Measurements from ENCODE around the gene TIMM13.

TIMM13 gene

DNA sequence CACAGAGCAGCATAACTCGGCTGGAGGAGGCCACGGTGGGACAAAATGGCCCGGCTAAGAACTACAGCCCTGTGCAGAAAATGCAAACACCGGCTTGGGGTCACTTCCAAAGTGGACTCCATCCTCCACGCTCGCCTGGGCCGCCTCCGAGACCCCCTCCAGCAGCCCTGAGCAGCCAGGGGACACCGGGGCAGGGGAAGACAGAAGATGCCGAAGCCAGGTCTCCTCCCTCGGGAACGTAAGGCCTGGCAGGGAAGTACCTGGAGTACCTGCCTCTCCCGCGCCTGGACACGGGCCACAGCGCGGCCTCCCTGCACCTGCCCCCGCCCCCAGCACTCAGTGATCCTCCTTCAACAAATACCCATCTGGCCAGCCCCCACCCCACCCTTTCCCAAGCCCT lies 24.4 kb upstream of the TIMM13 start:
- in situ Hi-C loops (cut with HindIII; ENCODE audit: low pct_unique_long_range_greater_than_20kb, low sequenced_read_pairs) = no loop called here
- no peak for DNase-seq (ENCODE audit: low read depth in 1 of 2, low spot score in 1 of 2)
- TF ChIP-seq JUND (IDR thresholded peaks at IDR 0.05; ENCODE audit: low read depth) = no peak

GRCh38 chr19:2451138-2451537 lies 23.8 kb upstream of the TIMM13 start:
- in situ Hi-C loops (cut with HindIII; ENCODE audit: low pct_unique_long_range_greater_than_20kb, low sequenced_read_pairs) = no loop called here
- no peak for DNase-seq (ENCODE audit: low read depth in 1 of 2, low spot score in 1 of 2)
- TF ChIP-seq JUND (IDR thresholded peaks at IDR 0.05; ENCODE audit: low read depth) = no peak

GRCh38 chr19:2449019-2449418 lies 21.6 kb upstream of the TIMM13 start:
- in situ Hi-C loops (cut with HindIII; ENCODE audit: low pct_unique_long_range_greater_than_20kb, low sequenced_read_pairs) = no loop called here

DNA sequence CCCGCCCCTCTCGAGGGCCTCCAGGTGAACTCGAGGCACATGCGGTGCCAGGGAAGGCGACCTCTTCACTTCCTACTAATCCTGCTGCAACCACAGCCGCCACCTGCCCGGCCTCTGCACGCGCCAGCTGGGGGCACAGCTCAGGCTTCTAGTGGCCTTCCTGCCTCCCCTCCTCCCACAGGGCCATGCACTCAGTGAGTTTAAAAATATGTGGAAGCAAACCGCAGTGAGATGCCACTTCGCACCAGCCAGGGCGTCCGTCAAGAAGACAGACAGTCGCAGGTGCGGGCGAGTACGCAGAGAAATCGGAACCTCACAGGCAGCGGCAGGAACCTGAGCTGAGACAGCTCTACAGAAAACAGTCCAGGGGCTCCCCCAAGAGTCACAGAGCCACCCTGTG lies 19.0 kb upstream of the TIMM13 start:
- no peak for TF ChIP-seq JUND (IDR thresholded peaks at IDR 0.05; ENCODE audit: low read depth)
- DNase-seq (ENCODE audit: low read depth in 1 of 2, low spot score in 1 of 2) = no peak
- in situ Hi-C loops (cut with HindIII; ENCODE audit: low pct_unique_long_range_greater_than_20kb, low sequenced_read_pairs) = no loop called here

More at GRCh38 chr19:2449019-2449418, 21.6 kb upstream of the TIMM13 start:
- no peak for TF ChIP-seq JUND (IDR thresholded peaks at IDR 0.05; ENCODE audit: low read depth)
- DNase-seq (ENCODE audit: low read depth in 1 of 2, low spot score in 1 of 2) = no peak

- no peak for TF ChIP-seq JUND (IDR thresholded peaks at IDR 0.05; ENCODE audit: low read depth)
- no peak for DNase-seq (ENCODE audit: low read depth in 1 of 2, low spot score in 1 of 2)
These were observed 17.0 kb upstream of the TIMM13 start for GRCh38 chr19:2444251-2445002.

GRCh38 chr19:2443785-2444182 lies 16.4 kb upstream of the TIMM13 start:
- TF ChIP-seq JUND (IDR thresholded peaks at IDR 0.05; ENCODE audit: low read depth) = no peak
- no peak for DNase-seq (ENCODE audit: low read depth in 1 of 2, low spot score in 1 of 2)
- in situ Hi-C loops (cut with HindIII; ENCODE audit: low pct_unique_long_range_greater_than_20kb, low sequenced_read_pairs) = no loop called here

More at GRCh38 chr19:2444251-2445002, 17.0 kb upstream of the TIMM13 start:
- in situ Hi-C loops (cut with HindIII; ENCODE audit: low pct_unique_long_range_greater_than_20kb, low sequenced_read_pairs) = no loop called here

DNA sequence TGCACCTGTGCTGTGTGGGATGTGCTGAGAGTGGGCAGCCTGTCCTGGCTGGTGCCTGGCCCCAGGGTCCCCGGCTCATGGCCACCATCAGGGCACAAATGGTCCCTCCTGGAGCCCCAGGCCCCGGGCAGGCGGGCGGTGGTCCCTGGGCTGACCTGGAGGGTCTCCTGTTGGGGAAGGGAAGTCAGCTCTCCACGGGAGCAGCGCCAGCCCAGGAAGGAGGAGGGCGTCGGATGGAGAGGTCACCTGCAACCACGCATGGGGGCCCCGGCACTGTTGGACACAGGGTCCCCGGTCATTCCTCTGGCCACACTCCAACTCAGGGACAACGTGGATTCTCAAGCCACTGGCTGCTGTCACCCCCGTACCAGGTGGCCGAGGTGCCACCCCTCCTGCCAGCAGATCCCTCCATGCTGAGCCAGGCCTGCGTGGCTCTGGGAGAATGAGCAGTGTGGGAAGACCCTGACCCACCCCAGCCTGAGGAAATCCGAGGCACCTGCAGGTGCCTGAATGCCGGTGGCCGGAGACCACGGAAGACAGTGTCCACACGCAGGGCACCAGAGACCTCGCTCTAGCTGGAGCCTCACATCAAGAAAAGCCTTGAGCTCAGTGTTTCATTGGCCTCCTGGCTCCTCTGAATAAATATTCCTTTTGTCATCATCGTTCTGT lies 15.9 kb upstream of the TIMM13 start:
- TF ChIP-seq JUND (IDR thresholded peaks at IDR 0.05; ENCODE audit: low read depth) = no peak
- in situ Hi-C loops (cut with HindIII; ENCODE audit: low pct_unique_long_range_greater_than_20kb, low sequenced_read_pairs) = no loop called here

GRCh38 chr19:2441096-2441752 lies 13.8 kb upstream of the TIMM13 start:
- in situ Hi-C loops (cut with HindIII; ENCODE audit: low pct_unique_long_range_greater_than_20kb, low sequenced_read_pairs) = no loop called here
- no peak for DNase-seq (ENCODE audit: low read depth in 1 of 2, low spot score in 1 of 2)
- TF ChIP-seq JUND (IDR thresholded peaks at IDR 0.05; ENCODE audit: low read depth) = no peak

More for the DNA sequence above, 15.9 kb upstream of the TIMM13 start:
- DNase-seq (ENCODE audit: low read depth in 1 of 2, low spot score in 1 of 2) = no peak

DNA sequence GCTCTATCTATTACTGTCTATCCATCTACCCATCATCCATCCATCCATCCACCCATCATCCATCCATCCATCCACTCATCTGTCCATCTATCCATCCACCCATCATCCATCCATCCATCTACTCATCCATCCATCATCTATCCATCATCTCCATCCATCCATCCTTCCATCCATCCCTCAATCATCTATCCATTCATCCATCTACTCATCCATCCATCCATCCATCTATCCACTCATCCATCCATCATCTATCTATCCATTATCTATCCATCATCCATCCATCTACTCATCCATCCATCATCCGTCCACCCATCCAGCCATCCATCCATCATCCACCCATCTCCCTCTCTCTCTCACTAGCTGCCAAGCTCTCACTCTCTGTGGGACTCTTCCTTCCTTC lies 13.1 kb upstream of the TIMM13 start:
- no peak for DNase-seq (ENCODE audit: low read depth in 1 of 2, low spot score in 1 of 2)
- no peak for TF ChIP-seq JUND (IDR thresholded peaks at IDR 0.05; ENCODE audit: low read depth)
- in situ Hi-C loops (cut with HindIII; ENCODE audit: low pct_unique_long_range_greater_than_20kb, low sequenced_read_pairs) = no loop called here

- DNase-seq (ENCODE audit: low read depth in 1 of 2, low spot score in 1 of 2) = no peak
- TF ChIP-seq JUND (IDR thresholded peaks at IDR 0.05; ENCODE audit: low read depth) = no peak
- in situ Hi-C loops (cut with HindIII; ENCODE audit: low pct_unique_long_range_greater_than_20kb, low sequenced_read_pairs) = no loop called here
These were observed 10.8 kb upstream of the TIMM13 start for GRCh38 chr19:2438178-2438577.

GRCh38 chr19:2436926-2437325 lies 9.5 kb upstream of the TIMM13 start:
- DNase-seq (ENCODE audit: low read depth in 1 of 2, low spot score in 1 of 2) = no peak
- no peak for TF ChIP-seq JUND (IDR thresholded peaks at IDR 0.05; ENCODE audit: low read depth)
- in situ Hi-C loops (cut with HindIII; ENCODE audit: low pct_unique_long_range_greater_than_20kb, low sequenced_read_pairs) = no loop called here

- in situ Hi-C loops (cut with HindIII; ENCODE audit: low pct_unique_long_range_greater_than_20kb, low sequenced_read_pairs) = no loop called here
- TF ChIP-seq JUND (IDR thresholded peaks at IDR 0.05; ENCODE audit: low read depth) = no peak
- DNase-seq (ENCODE audit: low read depth in 1 of 2, low spot score in 1 of 2) = no peak
These were observed 9.0 kb upstream of the TIMM13 start for GRCh38 chr19:2436384-2436783.

DNA sequence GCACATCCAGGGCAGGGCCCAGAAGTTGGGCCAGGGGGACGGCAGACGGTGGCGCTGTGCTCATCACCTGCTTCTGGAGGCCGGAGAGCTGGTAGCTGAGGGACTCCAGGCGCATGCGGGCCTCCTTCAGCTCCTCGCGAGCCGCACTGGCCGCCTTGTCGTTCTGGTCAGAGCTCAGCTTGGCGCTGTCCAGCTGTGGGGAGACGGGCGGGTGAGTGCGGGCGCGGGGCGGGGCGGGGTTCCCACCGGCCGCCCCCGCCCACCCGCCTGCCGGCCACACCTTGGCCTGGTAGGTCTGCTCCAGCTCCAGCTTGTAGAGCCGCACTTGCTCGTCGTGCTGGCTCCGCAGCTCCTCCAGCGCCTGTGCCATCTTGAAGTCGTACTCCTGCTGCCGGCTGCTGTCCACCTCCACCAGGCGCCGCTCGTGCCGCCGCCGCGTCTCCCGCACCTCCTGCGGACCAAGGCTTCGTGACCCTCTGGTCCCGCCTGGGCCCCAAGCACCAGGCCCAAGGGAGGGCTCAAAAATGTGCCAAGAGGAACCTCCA lies 7.4 kb upstream of the TIMM13 start:
- TF ChIP-seq JUND (IDR thresholded peaks at IDR 0.05; ENCODE audit: low read depth) = no peak
- no peak for DNase-seq (ENCODE audit: low read depth in 1 of 2, low spot score in 1 of 2)
- in situ Hi-C loops (cut with HindIII; ENCODE audit: low pct_unique_long_range_greater_than_20kb, low sequenced_read_pairs) = no loop called here

Measured in T47D (cell line).